Keratinocyte (primary cell): ENCODE data around the gene RAB7B.

Experiments used
- EZH2 ChIP-seq: IDR thresholded peaks from one replicate; pipeline ENCODE4 v1.6.1; 2012; ENCODE audit warnings: inconsistent platforms, mild to moderate bottlenecking, low read length, moderate library complexity
- TF ChIP-seq, protein P1 (sequence below), 3 experiments: IDR thresholded peaks in 1 of 3; conservative IDR thresholded peaks in 1 of 3; optimal IDR thresholded peaks in 1 of 3; 2 replicates in 2 of 3; 3 replicates in 1 of 3; pipeline versions ENCODE3 to v1.5.1; 2011; ENCODE audit warnings: low read length in 3 of 3, mild to moderate bottlenecking in 3 of 3, moderate library complexity in 2 of 3, control low read depth in 1 of 3, inconsistent platforms in 1 of 3; ENCODE audit not compliant: insufficient read depth in 2 of 3; ENCODE audit errors: extremely low read depth in 1 of 3

DNA sequence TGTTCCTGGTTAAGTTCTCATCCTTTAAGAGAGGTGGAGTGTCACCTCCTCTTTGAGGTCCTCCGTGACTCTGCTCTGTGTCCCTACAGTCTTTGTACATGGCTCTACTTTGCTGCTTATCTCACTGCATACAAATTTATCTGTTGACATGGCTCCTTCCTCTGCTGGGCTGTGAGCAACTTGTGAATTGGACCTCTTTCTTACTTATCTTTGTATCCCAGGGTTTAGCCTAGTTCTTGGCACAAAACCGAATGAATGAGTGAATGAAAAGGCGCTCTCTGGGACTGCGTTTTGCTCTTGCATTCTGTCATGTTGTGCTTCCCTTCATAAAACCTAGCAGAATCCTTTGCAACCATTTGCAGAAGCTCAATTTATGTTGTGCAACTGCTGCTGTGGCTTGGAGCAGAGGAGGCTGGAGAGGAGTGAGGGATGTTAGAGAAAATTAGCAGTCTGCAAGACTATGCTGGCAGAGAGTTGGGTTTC lies 72.4 kb downstream of the RAB7B start:
- TF ChIP-seq, protein P1, sequence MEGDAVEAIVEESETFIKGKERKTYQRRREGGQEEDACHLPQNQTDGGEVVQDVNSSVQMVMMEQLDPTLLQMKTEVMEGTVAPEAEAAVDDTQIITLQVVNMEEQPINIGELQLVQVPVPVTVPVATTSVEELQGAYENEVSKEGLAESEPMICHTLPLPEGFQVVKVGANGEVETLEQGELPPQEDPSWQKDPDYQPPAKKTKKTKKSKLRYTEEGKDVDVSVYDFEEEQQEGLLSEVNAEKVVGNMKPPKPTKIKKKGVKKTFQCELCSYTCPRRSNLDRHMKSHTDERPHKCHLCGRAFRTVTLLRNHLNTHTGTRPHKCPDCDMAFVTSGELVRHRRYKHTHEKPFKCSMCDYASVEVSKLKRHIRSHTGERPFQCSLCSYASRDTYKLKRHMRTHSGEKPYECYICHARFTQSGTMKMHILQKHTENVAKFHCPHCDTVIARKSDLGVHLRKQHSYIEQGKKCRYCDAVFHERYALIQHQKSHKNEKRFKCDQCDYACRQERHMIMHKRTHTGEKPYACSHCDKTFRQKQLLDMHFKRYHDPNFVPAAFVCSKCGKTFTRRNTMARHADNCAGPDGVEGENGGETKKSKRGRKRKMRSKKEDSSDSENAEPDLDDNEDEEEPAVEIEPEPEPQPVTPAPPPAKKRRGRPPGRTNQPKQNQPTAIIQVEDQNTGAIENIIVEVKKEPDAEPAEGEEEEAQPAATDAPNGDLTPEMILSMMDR (optimal IDR thresholded peaks at IDR 0.05 in 1 of 3, IDR thresholded peaks at IDR 0.05 in 1 of 3, conservative IDR thresholded peaks at IDR 0.05 in 1 of 3; ENCODE audit: extremely low read depth in 1 of 3, insufficient read depth in 2 of 3, low read length in 3 of 3) = no peak
- no peak for TF ChIP-seq EZH2
